Stimulated activated CD4-positive, alpha-beta T cell treated with anti-CD3 and anti-CD28 coated beads, Interleukin-4, amount 100 ng/mL, for 4 hours (primary cell): ENCODE measurements around the gene NNAT.

Source experiments
- DNase-seq, 2 experiments: peaks; one replicate each; pipeline ENCODE4 v3.0.0-alpha.2; 2020

NNAT gene

DNA sequence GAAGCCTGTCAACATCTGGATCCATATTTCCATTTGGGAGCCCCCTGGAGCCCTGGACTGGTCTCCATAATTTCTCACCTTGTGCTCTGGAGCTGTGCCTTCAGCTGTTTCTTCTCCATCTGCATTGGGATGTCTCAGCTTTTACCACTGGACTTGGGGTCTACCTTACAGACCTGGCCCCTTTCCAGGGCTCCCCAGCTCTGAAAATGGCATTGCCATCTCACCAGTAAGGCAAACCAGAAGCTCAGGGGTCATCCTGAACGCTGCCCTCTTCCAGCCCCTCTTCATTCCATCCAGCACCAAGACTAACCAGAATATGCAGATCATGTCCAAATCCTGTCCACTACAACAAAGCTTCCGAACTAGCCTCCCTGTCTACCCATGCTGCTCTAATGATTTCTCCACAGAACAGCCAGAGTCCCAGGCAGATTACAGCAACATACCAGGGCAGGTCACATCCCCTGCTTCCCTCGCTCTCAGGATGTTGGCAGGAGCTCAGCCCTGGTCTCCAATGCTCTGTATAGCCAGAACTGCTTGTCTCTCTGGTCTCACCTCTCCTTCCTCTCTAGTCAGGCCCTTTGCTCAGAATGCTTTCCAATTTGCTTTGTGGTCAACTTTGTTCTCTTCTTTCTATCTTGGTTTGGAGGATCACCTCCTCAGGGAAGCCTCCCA, 17.7 kb upstream of the NNAT start:
- no peak for DNase-seq

GRCh38 chr20:37504404-37505096, 16.5 kb upstream of the NNAT start:
- no peak for DNase-seq

GRCh38 chr20:37505263-37506151, 15.5 kb upstream of the NNAT start:
- DNase-seq: no peak

GRCh38 chr20:37506152-37506725, 14.8 kb upstream of the NNAT start:
- no peak for DNase-seq

- DNase-seq: no peak
Observed at GRCh38 chr20:37510226-37510625, 10.8 kb upstream of the NNAT start.

DNA sequence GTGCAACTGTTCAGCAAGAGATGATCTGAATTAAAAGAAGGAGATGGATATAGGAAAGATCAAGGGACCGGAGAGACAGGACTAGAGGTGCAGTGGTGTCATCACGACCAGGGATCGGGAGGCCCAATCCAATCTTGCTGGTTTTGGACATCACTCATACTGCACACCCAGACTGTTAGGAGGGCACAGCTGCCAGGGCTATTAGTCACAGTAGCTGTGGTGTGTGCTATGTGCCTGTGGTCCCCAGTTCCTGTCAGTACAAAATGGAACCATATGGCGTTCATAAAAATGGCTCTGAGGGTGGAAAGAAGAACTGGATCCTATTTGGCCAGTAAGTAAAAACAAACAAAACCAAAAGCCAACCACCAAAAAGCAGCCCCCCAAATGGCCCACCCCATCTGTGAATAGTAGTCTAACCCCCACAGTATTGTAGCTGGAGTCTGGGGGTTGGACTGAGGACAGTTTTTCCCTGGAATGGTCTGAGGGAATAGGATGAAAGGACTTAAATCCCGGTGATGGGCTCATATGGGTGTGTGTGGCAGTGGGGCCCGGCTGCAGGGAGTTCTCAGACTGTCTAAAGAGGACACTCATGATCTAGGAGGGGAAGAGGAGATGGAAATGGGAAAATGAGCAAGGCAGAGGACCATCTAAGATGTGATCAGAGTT, 9.3 kb upstream of the NNAT start:
- DNase-seq: no peak

GRCh38 chr20:37513779-37514359, 7.2 kb upstream of the NNAT start:
- no peak for DNase-seq

DNA sequence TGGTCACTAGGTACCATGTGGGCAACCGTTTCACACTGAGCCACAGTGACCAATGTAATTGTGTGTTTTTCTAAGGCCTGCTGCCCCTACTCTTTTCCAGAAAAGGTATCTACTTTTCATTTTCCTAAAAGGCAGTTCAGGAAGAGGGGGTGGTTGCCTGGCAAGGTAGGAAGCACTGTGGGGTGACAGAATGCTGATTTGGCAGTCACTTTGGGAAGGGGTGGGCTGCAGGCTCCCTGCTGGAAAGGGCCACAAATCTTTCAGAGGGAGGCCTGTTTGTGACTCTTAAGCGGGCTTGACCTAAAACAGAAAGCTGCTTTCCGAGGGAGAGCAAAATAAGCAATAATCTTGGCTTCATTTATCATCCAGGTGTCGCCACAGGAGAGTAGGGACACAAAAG, 5.2 kb upstream of the NNAT start:
- DNase-seq: no peak

DNA sequence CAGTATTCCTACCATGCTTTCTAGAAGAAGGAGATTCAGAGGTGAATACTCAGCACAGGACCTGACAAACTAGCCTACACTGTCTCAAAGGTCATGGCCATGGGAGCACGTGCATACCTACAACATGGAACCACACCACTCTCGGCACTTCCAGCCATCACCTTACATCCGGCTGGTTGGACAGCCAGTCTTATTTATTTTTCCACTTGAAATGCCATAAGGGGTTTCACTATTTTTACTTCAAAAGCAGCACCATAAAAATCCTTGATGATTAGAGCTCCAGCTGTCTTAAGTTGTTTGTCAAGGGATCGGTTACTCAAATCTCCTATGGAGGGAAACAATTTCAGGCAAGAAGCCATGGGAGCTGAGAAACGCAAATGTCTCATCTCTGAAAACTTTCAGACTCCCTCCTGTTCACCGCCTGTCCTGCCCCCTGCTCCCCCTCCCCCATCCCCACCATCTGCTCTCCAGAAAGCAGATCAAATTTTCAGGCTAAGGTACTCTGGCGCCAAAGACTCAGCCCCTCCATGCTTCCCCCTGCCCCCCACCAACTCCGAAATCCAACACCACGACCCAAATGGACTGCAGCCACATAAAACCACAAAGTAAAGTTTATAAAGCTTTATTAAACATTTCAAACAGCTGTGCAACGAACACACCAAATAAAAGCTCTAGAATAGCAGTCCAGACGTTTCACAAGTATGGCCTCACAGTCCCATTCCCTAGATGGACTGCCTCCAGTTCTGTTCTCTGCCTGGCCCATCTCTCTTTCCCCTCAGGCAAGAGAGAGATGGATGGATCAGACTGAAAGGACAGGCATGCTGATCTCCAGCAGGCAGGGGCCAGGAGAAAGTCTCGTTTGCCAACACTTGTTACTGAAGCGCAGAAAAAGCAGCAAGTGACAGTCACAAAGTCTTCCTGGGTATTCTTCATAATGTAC, 4.0 kb upstream of the NNAT start:
- DNase-seq: no peak

GRCh38 chr20:37518059-37518458, 3.0 kb upstream of the NNAT start:
- DNase-seq: no peak

DNA sequence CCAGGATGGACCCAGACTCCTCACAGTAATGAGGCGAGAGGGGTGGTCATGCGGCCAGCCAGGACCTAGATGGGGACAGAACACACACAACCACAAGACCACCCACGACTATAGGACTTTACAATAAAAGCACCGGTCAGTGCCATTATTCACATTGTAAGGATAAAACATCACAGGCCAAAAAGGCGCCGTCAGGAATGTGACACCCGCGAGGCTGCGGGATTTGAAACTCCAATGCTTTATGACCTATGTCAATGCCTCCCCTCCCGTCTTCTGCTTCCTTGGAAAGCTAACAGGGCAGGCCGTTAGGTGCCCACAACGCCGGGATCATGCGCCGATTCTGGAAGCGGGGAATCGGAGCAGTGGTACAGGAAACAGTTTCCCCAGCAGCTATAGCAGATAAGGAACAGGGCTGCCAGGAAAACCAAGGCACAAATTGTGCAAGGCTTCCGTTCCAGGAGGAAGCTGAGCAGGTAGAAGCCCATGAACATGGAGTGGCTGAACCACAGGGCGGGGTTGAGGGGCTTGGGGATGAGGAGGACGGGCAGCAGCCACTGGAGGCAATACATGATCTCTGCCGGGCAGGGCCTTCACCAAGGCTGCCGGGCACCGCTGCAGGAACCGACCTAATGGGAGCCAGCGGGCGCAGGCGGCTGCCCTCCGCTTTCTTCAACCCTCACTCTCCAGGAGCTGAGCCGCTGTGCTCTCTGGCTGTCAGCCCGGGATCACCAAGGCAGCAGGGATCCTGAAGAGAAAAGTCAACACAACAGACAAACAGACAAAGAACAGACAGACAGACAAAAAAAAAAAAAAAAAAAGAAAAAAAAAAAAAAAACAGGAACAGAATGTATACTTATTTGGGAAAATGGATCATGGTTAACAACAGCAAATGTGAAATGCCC, 2.2 kb upstream of the NNAT start:
- DNase-seq: no peak

GRCh38 chr20:37519508-37520418, 1.3 kb upstream of the NNAT start:
- no peak for DNase-seq

GRCh38 chr20:37520419-37520955, 563 bp upstream of the NNAT start:
- no peak for DNase-seq

DNA sequence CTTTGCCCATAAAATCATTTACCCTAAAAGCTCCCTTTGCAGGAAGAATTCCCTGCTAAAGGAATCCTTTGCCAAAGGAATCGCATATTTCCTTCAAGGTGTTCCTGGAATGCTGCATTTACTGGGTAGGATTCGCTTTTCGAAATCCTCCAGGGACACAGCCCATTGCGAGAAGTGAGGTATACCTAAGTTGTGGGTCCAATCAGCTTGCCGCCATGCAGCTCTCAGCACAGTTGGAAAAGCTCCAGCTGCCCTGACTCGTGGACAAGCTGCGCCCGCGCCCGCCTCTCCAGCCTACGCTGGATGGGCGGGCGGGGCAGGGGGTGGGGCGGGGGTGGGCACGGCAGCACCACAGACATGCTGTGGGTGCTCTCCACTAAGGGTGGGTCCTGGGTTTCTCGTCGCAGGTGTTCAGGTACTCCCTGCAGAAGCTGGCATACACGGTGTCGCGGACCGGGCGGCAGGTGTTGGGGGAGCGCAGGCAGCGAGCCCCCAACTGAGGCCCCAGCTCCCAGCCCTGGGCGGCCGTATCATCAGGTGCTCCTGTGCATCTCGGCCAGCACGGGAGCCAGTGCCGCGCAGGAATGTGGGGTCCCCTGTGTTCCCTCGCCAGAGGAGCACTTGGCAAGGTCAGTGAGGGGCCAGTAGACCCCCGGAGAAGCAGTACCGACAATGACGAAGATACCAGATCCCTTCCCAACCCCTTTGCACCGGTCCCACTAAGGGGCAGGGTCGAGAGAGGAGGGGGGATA, 1.4 kb downstream of the NNAT start:
- DNase-seq: no peak

- DNase-seq: no peak
Observed at GRCh38 chr20:37523012-37523391, 2.0 kb downstream of the NNAT start.

DNA sequence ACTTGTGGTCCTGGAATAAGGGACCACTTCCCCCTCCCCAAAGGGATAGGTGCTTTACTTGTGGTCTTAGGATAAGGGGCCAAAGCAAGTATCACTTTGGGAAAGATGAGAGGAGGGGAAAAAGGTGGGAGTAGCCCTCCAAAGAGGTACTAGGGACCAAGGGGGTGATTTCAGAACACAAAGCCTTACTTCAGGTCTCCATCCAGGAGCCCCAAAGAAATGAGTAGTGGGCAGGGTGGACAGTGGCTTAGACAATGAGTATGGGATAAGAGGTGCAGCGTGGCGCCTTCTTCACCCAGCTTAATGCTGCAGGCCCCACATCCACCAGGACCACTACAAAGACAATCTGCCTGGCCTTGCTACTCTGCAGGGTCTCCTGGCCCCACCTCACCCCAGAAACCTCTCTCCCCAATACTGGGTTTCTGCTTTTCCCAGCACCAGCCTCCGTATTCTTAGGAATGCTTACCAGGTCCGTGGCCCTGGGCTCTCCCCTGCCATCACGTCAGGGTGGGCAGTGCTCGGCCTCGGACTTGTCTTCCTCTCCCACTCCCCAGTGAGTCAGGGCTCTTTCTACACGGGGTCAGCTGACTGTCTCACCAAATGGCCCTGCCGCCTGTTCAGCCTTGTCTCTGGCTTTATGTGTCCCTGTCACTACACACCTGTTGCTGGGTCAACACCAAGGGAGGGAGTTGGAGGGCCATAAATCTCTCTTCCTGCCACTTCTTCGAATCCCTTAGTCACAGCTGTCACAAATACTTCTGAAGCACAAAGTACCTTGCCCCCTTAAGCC, 3.1 kb downstream of the NNAT start:
- no peak for DNase-seq
